GM23338 (cell line): Measurements from ENCODE around the gene GALNT9. TPM values are rescaled to one million over a fixed set of nuclear protein-coding genes. Genes with fewer than 3 reads are reported as not detected.

Source experiments
- ATAC-seq: fragments of 200-7000 bp; cut with Tn5 transposase; 3 replicates; pipeline ENCODE4 v1.9.1; 2020
- DNase-seq: peaks from one replicate; pipeline ENCODE4 v3.0.0-alpha.2; 2015; ENCODE audit warnings: low spot score
- H2AFZ ChIP-seq: fragments of 200-600 bp; sonication (generic); 2 replicates; pipeline ENCODE4 v1.8.0; 2016; ENCODE audit warnings: antibody characterized with exemption, mild to moderate bottlenecking, moderate library complexity
- H3F3A ChIP-seq: fragments of 200-600 bp; sonication (generic); replicated peaks from 2 replicates; pipeline ENCODE4 v1.8.0; 2017; ENCODE audit warnings: antibody characterized with exemption, mixed run types, low read depth
- H3K27ac ChIP-seq: fragments of 200-600 bp; sonication (generic); 2 replicates; pipeline ENCODE4 v1.6.1; 2016; ENCODE audit warnings: low read depth
- H3K27me3 ChIP-seq: fragments of 200-600 bp; sonication (generic); 2 replicates; pipeline ENCODE4 v1.8.0; 2016; ENCODE audit warnings: mild to moderate bottlenecking, mixed run types, moderate library complexity; ENCODE audit not compliant: insufficient read depth
- H3K36me3 ChIP-seq: fragments of 200-600 bp; sonication (generic); 2 replicates; pipeline ENCODE4 v1.8.0; 2016; ENCODE audit warnings: mild to moderate bottlenecking; ENCODE audit not compliant: insufficient read depth
- H3K4me1 ChIP-seq: fragments of 200-600 bp; sonication (generic); 2 replicates; pipeline ENCODE4 v1.8.0; 2016; ENCODE audit warnings: mild to moderate bottlenecking, moderate library complexity; ENCODE audit not compliant: insufficient read depth
- H3K4me2 ChIP-seq: fragments of 200-600 bp; sonication (generic); 2 replicates; pipeline ENCODE4 v1.7.1; 2017; ENCODE audit warnings: mixed run types
- H3K4me3 ChIP-seq: fragments of 200-600 bp; sonication (generic); 2 replicates; pipeline ENCODE4 v1.6.1; 2016; ENCODE audit warnings: mixed run types
- H3K79me2 ChIP-seq: fragments of 200-600 bp; sonication (generic); replicated peaks from 2 replicates; pipeline ENCODE4 v1.8.0; 2017; ENCODE audit warnings: mild to moderate bottlenecking; ENCODE audit not compliant: insufficient read depth
- H3K9me2 ChIP-seq: fragments of 200-600 bp; sonication (generic); 2 replicates; pipeline ENCODE4 v1.8.0; 2017; ENCODE audit not compliant: insufficient read depth
- H4K20me1 ChIP-seq: fragments of 200-600 bp; sonication (generic); replicated peaks from 2 replicates; pipeline ENCODE4 v1.8.0; 2017; ENCODE audit warnings: mild to moderate bottlenecking; ENCODE audit not compliant: insufficient read depth
- H3K27ac Mint-ChIP-seq: 2 replicates; pipeline ENCODE4 v1.8.0; 2020; ENCODE audit warnings: inconsistent platforms, mild to moderate bottlenecking, moderate library complexity, mixed read lengths
- H3K27me3 Mint-ChIP-seq: 3 replicates; pipeline ENCODE4 v1.8.0; 2022; ENCODE audit warnings: low read depth, mild to moderate bottlenecking, moderate library complexity, mixed read lengths, inconsistent platforms; ENCODE audit not compliant: insufficient read depth, poor library complexity
- H3K36me3 Mint-ChIP-seq: 3 replicates; pipeline ENCODE4 v1.8.0; 2021; ENCODE audit warnings: low read depth, mild to moderate bottlenecking, inconsistent platforms, moderate library complexity, mixed read lengths
- H3K4me1 Mint-ChIP-seq: 3 replicates; pipeline ENCODE4 v1.8.0; 2020; ENCODE audit warnings: mild to moderate bottlenecking, inconsistent platforms, mixed read lengths
- H3K4me3 Mint-ChIP-seq: 3 replicates; pipeline ENCODE4 v1.8.0; 2021; ENCODE audit warnings: moderate library complexity, mild to moderate bottlenecking, inconsistent platforms, mixed read lengths
- H3K9me3 Mint-ChIP-seq: 3 replicates; pipeline ENCODE4 v1.8.0; 2020; ENCODE audit warnings: moderate library complexity, mild to moderate bottlenecking, inconsistent platforms, mixed read lengths
- CREB1 ChIP-seq: fragments of 250-450 bp; sonication (Bioruptor Pico); IDR thresholded peaks from 2 replicates; pipeline ENCODE4 v1.5.0; 2020; ENCODE audit warnings: low read depth, mild to moderate bottlenecking, moderate library complexity
- EZH2 ChIP-seq: fragments of 200-600 bp; sonication (generic); IDR thresholded peaks from one replicate; pipeline ENCODE4 v1.8.0; 2017; ENCODE audit warnings: antibody characterized with exemption, mild to moderate bottlenecking, low read depth; ENCODE audit not compliant: unreplicated experiment
- EZH2phosphoT487 ChIP-seq: fragments of 200-600 bp; sonication (generic); IDR thresholded peaks from one replicate; pipeline ENCODE4 v1.8.1; 2018; ENCODE audit warnings: antibody characterized with exemption; ENCODE audit not compliant: unreplicated experiment
- JUNB ChIP-seq: IDR thresholded peaks from one replicate; pipeline ENCODE4 v1.6.1; 2016; ENCODE audit warnings: antibody characterized with exemption; ENCODE audit not compliant: unreplicated experiment
- POLR2AphosphoS5 ChIP-seq: IDR thresholded peaks from 2 replicates; pipeline ENCODE4 v1.6.1; 2016; ENCODE audit warnings: antibody characterized with exemption, low read depth
- REST ChIP-seq: IDR thresholded peaks from one replicate; pipeline ENCODE4 v1.6.1; 2018; ENCODE audit warnings: antibody characterized with exemption; ENCODE audit not compliant: unreplicated experiment
- ZNF331 ChIP-seq: fragments of 250-450 bp; sonication (Bioruptor Pico); IDR thresholded peaks from 2 replicates; pipeline ENCODE4 v1.5.0; 2020; ENCODE audit warnings: low read depth, mild to moderate bottlenecking, moderate library complexity
- polyA plus RNA-seq: library from polyadenylated mRNA; unstranded; fragments of >200 nt; fragmentation: Nextera tagmentation; extraction: Ambion mirVana; gene quantifications from 2 replicates; pipeline ENCODE4 v1.2.1, GENCODE V29; 2016
- total RNA-seq: library from RNA; depleted of rRNA; stranded (reverse); fragments of >200 nt; shearing (Covaris generic); gene quantifications from 2 replicates; pipeline ENCODE4 v1.2.3, GENCODE V29; 2014
- TF ChIP-seq, protein P1 (sequence below): fragments of 250-450 bp; sonication (Bioruptor Pico); IDR thresholded peaks from 2 replicates; pipeline ENCODE4 v1.5.0; 2020; ENCODE audit warnings: mild to moderate bottlenecking, moderate library complexity
- TF ChIP-seq, protein P2 (sequence below), 2 experiments: fragments of 200-600 bp in 1 of 2; sonication (generic) in 1 of 2; conservative IDR thresholded peaks; 2 replicates each; pipeline versions ENCODE4 v1.5.1 to v1.6.1; 2016 to 2017; ENCODE audit warnings: antibody characterized with exemption in 2 of 2, low read depth in 2 of 2, mild to moderate bottlenecking in 2 of 2, moderate library complexity in 1 of 2

The GALNT9 gene
- total and polyA plus RNA-seq, 2 experiments from 2014 or later, result 0.81 to 2.5 TPM

DNA sequence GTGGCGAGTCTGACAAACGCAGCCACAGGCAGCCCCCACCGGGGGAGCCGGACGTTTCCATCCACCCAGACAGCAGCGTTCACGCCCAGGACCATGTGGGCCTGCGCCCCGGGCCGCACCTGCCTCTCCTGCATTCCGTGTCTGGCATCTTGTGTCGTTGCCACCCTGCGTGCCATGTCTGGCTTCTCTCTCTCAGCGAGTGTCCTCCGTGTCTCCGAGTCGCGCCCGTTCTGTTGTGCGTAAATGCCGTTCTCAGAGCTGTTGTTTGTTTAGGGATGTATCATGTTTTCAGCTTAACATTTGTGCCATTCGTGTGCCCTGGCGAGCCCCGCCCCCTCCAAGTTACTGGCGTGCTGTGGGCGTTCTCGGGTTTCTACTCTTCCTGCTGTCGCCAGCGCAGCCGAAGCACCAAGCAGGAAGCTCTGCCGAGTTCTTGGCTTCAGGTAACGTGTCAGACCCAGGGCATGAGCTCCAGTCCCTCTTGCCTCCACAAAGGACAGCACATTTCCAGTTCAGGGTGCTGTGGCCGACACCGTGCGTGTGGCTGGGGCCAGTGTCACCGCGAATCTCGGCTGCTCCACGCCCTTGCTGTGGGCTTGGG is 150.5 kb downstream of the GALNT9 start (continued):
- TF ChIP-seq, protein P1, sequence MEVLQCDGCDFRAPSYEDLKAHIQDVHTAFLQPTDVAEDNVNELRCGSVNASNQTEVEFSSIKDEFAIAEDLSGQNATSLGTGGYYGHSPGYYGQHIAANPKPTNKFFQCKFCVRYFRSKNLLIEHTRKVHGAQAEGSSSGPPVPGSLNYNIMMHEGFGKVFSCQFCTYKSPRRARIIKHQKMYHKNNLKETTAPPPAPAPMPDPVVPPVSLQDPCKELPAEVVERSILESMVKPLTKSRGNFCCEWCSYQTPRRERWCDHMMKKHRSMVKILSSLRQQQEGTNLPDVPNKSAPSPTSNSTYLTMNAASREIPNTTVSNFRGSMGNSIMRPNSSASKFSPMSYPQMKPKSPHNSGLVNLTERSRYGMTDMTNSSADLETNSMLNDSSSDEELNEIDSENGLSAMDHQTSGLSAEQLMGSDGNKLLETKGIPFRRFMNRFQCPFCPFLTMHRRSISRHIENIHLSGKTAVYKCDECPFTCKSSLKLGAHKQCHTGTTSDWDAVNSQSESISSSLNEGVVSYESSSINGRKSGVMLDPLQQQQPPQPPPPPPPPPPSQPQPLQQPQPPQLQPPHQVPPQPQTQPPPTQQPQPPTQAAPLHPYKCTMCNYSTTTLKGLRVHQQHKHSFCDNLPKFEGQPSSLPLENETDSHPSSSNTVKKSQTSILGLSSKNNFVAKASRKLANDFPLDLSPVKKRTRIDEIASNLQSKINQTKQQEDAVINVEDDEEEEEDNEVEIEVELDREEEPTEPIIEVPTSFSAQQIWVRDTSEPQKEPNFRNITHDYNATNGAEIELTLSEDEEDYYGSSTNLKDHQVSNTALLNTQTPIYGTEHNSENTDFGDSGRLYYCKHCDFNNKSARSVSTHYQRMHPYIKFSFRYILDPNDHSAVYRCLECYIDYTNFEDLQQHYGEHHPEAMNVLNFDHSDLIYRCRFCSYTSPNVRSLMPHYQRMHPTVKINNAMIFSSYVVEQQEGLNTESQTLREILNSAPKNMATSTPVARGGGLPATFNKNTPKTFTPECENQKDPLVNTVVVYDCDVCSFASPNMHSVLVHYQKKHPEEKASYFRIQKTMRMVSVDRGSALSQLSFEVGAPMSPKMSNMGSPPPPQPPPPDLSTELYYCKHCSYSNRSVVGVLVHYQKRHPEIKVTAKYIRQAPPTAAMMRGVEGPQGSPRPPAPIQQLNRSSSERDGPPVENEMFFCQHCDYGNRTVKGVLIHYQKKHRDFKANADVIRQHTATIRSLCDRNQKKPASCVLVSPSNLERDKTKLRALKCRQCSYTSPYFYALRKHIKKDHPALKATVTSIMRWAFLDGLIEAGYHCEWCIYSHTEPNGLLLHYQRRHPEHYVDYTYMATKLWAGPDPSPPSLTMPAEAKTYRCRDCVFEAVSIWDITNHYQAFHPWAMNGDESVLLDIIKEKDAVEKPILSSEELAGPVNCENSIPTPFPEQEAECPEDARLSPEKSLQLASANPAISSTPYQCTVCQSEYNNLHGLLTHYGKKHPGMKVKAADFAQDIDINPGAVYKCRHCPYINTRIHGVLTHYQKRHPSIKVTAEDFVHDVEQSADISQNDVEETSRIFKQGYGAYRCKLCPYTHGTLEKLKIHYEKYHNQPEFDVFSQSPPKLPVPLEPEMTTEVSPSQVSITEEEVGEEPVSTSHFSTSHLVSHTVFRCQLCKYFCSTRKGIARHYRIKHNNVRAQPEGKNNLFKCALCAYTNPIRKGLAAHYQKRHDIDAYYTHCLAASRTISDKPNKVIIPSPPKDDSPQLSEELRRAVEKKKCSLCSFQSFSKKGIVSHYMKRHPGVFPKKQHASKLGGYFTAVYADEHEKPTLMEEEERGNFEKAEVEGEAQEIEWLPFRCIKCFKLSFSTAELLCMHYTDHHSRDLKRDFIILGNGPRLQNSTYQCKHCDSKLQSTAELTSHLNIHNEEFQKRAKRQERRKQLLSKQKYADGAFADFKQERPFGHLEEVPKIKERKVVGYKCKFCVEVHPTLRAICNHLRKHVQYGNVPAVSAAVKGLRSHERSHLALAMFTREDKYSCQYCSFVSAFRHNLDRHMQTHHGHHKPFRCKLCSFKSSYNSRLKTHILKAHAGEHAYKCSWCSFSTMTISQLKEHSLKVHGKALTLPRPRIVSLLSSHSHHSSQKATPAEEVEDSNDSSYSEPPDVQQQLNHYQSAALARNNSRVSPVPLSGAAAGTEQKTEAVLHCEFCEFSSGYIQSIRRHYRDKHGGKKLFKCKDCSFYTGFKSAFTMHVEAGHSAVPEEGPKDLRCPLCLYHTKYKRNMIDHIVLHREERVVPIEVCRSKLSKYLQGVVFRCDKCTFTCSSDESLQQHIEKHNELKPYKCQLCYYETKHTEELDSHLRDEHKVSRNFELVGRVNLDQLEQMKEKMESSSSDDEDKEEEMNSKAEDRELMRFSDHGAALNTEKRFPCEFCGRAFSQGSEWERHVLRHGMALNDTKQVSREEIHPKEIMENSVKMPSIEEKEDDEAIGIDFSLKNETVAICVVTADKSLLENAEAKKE (CRISPR knock-in tag), result no peak
- TF ChIP-seq ZNF331 (CRISPR knock-in tag) (no peak), CREB1 (CRISPR knock-in tag) (no peak), JUNB (no peak), REST (no peak)

DNA sequence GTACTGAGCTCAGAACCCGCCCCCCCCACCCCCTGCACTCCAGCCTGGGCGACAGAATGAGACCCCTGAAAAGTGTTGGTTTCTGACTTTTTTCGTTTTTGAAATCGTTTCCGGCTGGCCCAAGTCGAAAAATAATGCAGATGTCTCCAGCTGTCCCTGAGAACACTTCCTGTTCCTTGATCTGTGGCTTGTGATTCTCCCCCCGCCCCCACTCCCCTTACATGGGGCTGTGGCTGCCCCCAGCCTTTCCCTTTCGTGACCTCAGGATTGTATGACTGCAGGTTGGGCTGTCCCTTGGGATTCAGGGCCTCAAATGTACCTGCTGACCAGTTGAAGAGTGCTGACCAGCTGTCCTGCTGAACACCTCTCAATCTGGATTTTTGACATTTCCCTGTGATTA is 151.1 kb downstream of the GALNT9 start:
- no peaks in the 10 kb centered on the region for H3K4me1 ChIP-seq
- H4K20me1 ChIP-seq, result no peaks in the 10 kb centered on the region; the same call in 1 of the 2 replicates
- Mint-ChIP-seq H3K27ac (no peak overlapping the region), H3K9me3 (peaks cover 4% of the 10 kb centered on the region; the same call in 2 of the 3 replicates), H3K4me3 (no peak overlapping the region), H3K36me3 (no peaks in the 10 kb centered on the region), H3K4me1 (peaks cover 6% of the 10 kb centered on the region; the same call in 2 of the 3 replicates), H3K27me3 (peaks cover 27% of the 10 kb centered on the region)
- DNase-seq (no peak), ATAC-seq (no peak)
- no peaks in the 10 kb centered on the region for H3K79me2 ChIP-seq
- no peaks in the 10 kb centered on the region for H3K9me2 ChIP-seq
- H3K27ac ChIP-seq, result no peak overlapping the region
- no peaks in the 10 kb centered on the region for H3K36me3 ChIP-seq
- no peaks in the 10 kb centered on the region for H3F3A ChIP-seq
- H3K4me2 ChIP-seq, result no peak overlapping the region
- H3K4me3 ChIP-seq, result no peak overlapping the region
- H2AFZ ChIP-seq, result no peak overlapping the region
- H3K27me3 ChIP-seq, result peaks cover 7% of the 10 kb centered on the region; the same call in 1 of the 2 replicates
- TF ChIP-seq EZH2, result no peak
- no peak for TF ChIP-seq EZH2phosphoT487
- no peak for TF ChIP-seq POLR2AphosphoS5
- TF ChIP-seq, protein P2, sequence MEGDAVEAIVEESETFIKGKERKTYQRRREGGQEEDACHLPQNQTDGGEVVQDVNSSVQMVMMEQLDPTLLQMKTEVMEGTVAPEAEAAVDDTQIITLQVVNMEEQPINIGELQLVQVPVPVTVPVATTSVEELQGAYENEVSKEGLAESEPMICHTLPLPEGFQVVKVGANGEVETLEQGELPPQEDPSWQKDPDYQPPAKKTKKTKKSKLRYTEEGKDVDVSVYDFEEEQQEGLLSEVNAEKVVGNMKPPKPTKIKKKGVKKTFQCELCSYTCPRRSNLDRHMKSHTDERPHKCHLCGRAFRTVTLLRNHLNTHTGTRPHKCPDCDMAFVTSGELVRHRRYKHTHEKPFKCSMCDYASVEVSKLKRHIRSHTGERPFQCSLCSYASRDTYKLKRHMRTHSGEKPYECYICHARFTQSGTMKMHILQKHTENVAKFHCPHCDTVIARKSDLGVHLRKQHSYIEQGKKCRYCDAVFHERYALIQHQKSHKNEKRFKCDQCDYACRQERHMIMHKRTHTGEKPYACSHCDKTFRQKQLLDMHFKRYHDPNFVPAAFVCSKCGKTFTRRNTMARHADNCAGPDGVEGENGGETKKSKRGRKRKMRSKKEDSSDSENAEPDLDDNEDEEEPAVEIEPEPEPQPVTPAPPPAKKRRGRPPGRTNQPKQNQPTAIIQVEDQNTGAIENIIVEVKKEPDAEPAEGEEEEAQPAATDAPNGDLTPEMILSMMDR (conservative IDR thresholded peaks at IDR 0.05; ENCODE audit: low read depth in 2 of 2), result no peak
- TF ChIP-seq REST, result no peak
